Adrenal gland (tissue), 12 donors: ENCODE data around the gene ZNHIT3. TPM values are rescaled to one million over a fixed set of nuclear protein-coding genes. Genes with fewer than 3 reads are reported as not detected.
A peak's percentile ranks its signal among the peaks of the same experiment; 100 is the strongest.

Experiments
- DNase-seq, 7 donors: peaks; one replicate each; pipeline ENCODE4 v3.0.0-alpha.2; 2019 to 2020
- H3K27ac ChIP-seq, 5 donors: fragments of 200-600 bp; sonication (generic) in 4 of 5; 1 replicate in 3 of 5; 2 replicates in 2 of 5; pipeline versions ENCODE4 v1.5.1 to v1.8.0; 2016 to 2020; ENCODE audit warnings: mild to moderate bottlenecking in 1 of 5
- H3K27me3 ChIP-seq: fragments of 200-600 bp; 2 replicates; pipeline ENCODE4 v1.8.0; 2021
- H3K36me3 ChIP-seq, 2 donors: fragments of 200-600 bp; replicated peaks in 1 of 2; 1 replicate in 1 of 2; 2 replicates in 1 of 2; pipeline versions ENCODE4 v1.5.1 to v1.8.0; 2018 to 2022
- H3K4me1 ChIP-seq, 2 donors: fragments of 200-600 bp; replicated peaks in 1 of 2; 1 replicate in 1 of 2; 2 replicates in 1 of 2; pipeline versions ENCODE4 v1.5.1 to v1.8.0; 2018 to 2021
- H3K4me3 ChIP-seq, 4 donors: fragments of 200-600 bp; sonication (generic) in 3 of 4; one replicate each; pipeline ENCODE4 v1.5.1; 2016 to 2018
- H3K9me3 ChIP-seq, 3 donors: fragments of 200-600 bp; sonication (generic) in 1 of 3; replicated peaks in 1 of 3; 1 replicate in 2 of 3; 2 replicates in 1 of 3; pipeline versions ENCODE4 v1.5.1 to v1.8.0; 2016 to 2021
- CTCF ChIP-seq, 6 experiments: fragments of 450-650 bp in 4 of 6; fragments of 200-600 bp in 2 of 6; sonication (generic) in 1 of 6; IDR thresholded peaks; 1 replicate in 5 of 6; 2 replicates in 1 of 6; pipeline versions ENCODE4 v1.5.1 to v1.8.0; 2016 to 2021; ENCODE audit warnings: antibody characterized with exemption in 6 of 6, mild to moderate bottlenecking in 2 of 6, moderate library complexity in 1 of 6
- POLR2A ChIP-seq, 2 donors: fragments of 450-650 bp; IDR thresholded peaks; one replicate each; pipeline ENCODE4 v1.6.1; 2017; ENCODE audit warnings: antibody characterized with exemption in 2 of 2, mild to moderate bottlenecking in 2 of 2, moderate library complexity in 1 of 2
- WGBS, 4 donors: extraction: QIAGEN DNeasy Blood & Tissue Kit in 2 of 4; methylation state at CpG; one replicate each; pipeline versions ENCODE4 v1.1.5 to v1.1.7; 2013 to 2017; 5-methylcytosine and 5-hydroxymethylcytosine counted together
- intact Hi-C, 2 donors: fragments of 100-400 bp; cut with DNase I; formaldehyde crosslinking; loops; one replicate each; pipeline versions ENCODE4 v1.14.1 to v1.15.0; 2022 to 2023
- polyA plus RNA-seq, 3 donors: library from polyadenylated mRNA; stranded (reverse); fragments of 200-250 nt in 2 of 3; fragments of 350-450 nt in 1 of 3; fragmentation: Illumina TruSeq in 1 of 3; extraction: RNeasy Lipid Tissue Mini Kit (QIAGEN cat#74804) in 1 of 3; gene quantifications; one replicate each; pipeline ENCODE4 v1.2.3, GENCODE V29; 2013 to 2014
- total RNA-seq, 9 donors: library from RNA; depleted of rRNA in 4 of 9; stranded (reverse); fragments of >200 nt in 4 of 9; fragments of 120-200 nt in 1 of 9; fragmentation: NEBNext Ultra II Directional in 1 of 9; extraction: Animal tissue kit (Norgen Biotek cat#: 25700) in 1 of 9; gene quantifications; one replicate each; pipeline versions ENCODE4 v1.1.0 to v1.2.4, GENCODE V29; 2013 to 2023
- donor health status: healthy with polysubstance abuse.
- donor health status: Bipolar disorder and iron deficiency.
- donor health status: DM: yes; HTN: yes; CAD: no.
- donor health status: DM: no; HTN: no; CAD: no.
- donor health status: DM: no; HTN: no; CAD: no.
- donor health status: DM: yes; HTN: yes; CAD: no.

Gene ZNHIT3
- total and polyA plus RNA-seq, 12 donors = 13.6 to 65.6 (median 36.2) TPM

GRCh38 chr17:36485027-36485426 lies 1.5 kb upstream of the ZNHIT3 start:
- Histone ChIP-seq H3K27ac (no peak overlapping the region), H3K36me3 (no peaks in the 10 kb centered on the region), H3K4me1 (peaks cover 12 to 29% of the 10 kb centered on the region in 2 donors), H3K27me3 (no peaks in the 10 kb centered on the region), H3K4me3 (no peak overlapping the region), H3K9me3 (no peaks in the 10 kb centered on the region)
- intact Hi-C loops = loop anchor here in 1 of 2 donors (10.0 kb wide), 1 partner anchor 510 kb away; no protein-coding TSS in a partner anchor
- no peak for DNase-seq
- 69 to 87% (median 83%) methylated on average over 4 to 8 of the region's 8 CpGs for WGBS, 4 donors
- TF ChIP-seq CTCF (IDR thresholded peaks at IDR 0.05) = no peak
- no peak for TF ChIP-seq POLR2A (IDR thresholded peaks at IDR 0.05)

- no peaks in the 10 kb centered on the region for H3K9me3 ChIP-seq
- intact Hi-C loops = loop anchor here in 1 of 2 donors (10.0 kb wide), 1 partner anchor 511 kb away; no protein-coding TSS in a partner anchor
- no peaks in the 10 kb centered on the region for H3K36me3 ChIP-seq
- H3K27ac ChIP-seq = peak overlapping the region in 1 of 5 donors; percentile 81
- WGBS, 4 donors = 34 to 41% (median 35%) methylated on average over 10 of the region's 10 CpGs
- no peak for TF ChIP-seq POLR2A (IDR thresholded peaks at IDR 0.05)
- TF ChIP-seq CTCF (IDR thresholded peaks at IDR 0.05) = no peak
- DNase-seq = no peak
- H3K4me3 ChIP-seq = peak overlapping the region in 1 of 4 donors; percentile 92
- peaks cover 12 to 29% of the 10 kb centered on the region in 2 donors for H3K4me1 ChIP-seq
- no peaks in the 10 kb centered on the region for H3K27me3 ChIP-seq
These were observed 677 bp upstream of the ZNHIT3 start for GRCh38 chr17:36485805-36486203.

GRCh38 chr17:36493956-36494355 lies 7.5 kb downstream of the ZNHIT3 start:
- H3K36me3 ChIP-seq = peaks cover 0 to 69% of the 10 kb centered on the region in 2 donors
- WGBS, 4 donors = 70 to 95% (median 84%) methylated on average over 1 of the region's 1 CpG
- no peak overlapping the region for H3K4me3 ChIP-seq
- intact Hi-C loops = no loop called here
- DNase-seq = no peak
- H3K27ac ChIP-seq = no peak overlapping the region
- TF ChIP-seq CTCF (IDR thresholded peaks at IDR 0.05) (no peak), POLR2A (IDR thresholded peaks at IDR 0.05) (no peak)
- H3K27me3 ChIP-seq = no peaks in the 10 kb centered on the region
- no peaks in the 10 kb centered on the region for H3K4me1 ChIP-seq
- H3K9me3 ChIP-seq = no peaks in the 10 kb centered on the region

GRCh38 chr17:36494674-36495073 lies 8.2 kb downstream of the ZNHIT3 start:
- H3K4me1 ChIP-seq = no peaks in the 10 kb centered on the region
- WGBS, 4 donors = 81 to 96% (median 91%) methylated on average over 5 of the region's 5 CpGs
- H3K9me3 ChIP-seq = no peaks in the 10 kb centered on the region
- peaks cover 0 to 72% of the 10 kb centered on the region in 2 donors for H3K36me3 ChIP-seq
- intact Hi-C loops = no loop called here
- no peak for DNase-seq
- no peak for TF ChIP-seq POLR2A (IDR thresholded peaks at IDR 0.05)
- TF ChIP-seq CTCF (IDR thresholded peaks at IDR 0.05) = no peak
- no peak overlapping the region for H3K4me3 ChIP-seq
- H3K27me3 ChIP-seq = no peaks in the 10 kb centered on the region
- H3K27ac ChIP-seq = no peak overlapping the region
